ENCODE data around the gene NUBP2.

GRCh38 chr16:1831186-1832075 is 48.7 kb downstream of the NUBP2 start:
- TF ChIP-seq CTCF (IDR thresholded peaks at IDR 0.05) (no peak), EP300 (IDR thresholded peaks at IDR 0.05) (no peak), POLR2A (IDR thresholded peaks at IDR 0.05) (no peak), POLR2AphosphoS5 (IDR thresholded peaks at IDR 0.05) (no peak)

Measured in suprapubic skin (tissue), 4 donors.